Panc1 (cell line): ENCODE measurements around the gene CTTNBP2NL. TPM values are rescaled to one million over a fixed set of nuclear protein-coding genes. Genes with fewer than 3 reads are reported as not detected.

Experiments used
- ATAC-seq: fragments of 200-7000 bp; cut with Tn5 transposase; 2 replicates; pipeline ENCODE4 v1.9.1; 2020; ENCODE audit warnings: mild to moderate bottlenecking, moderate library complexity
- BruUV-seq: library from RNA; stranded (reverse); fragments of 400-500 nt; replicated peaks from 2 replicates; lab custom pipeline; 2021; lab: Mats Ljungman, UMichigan
- CTCF ChIA-PET: fragments of 300-600 bp; sonication (Branson Sonifier 250); formaldehyde crosslinking; loops from one replicate; lab custom pipeline; 2022; ENCODE audit warnings: antibody characterized with exemption; lab: Charles Lee
- POLR2A ChIA-PET: fragments of 300-600 bp; sonication (Branson Sonifier 250); formaldehyde crosslinking; loops from one replicate; lab custom pipeline; 2022; ENCODE audit warnings: antibody characterized with exemption; lab: Charles Lee
- DNase-seq: peaks from one replicate; pipeline ENCODE4 v3.0.0-alpha.2; 2010; ENCODE audit warnings: low read depth, low spot score
- H3K27ac ChIP-seq: 2 replicates; pipeline ENCODE4 v1.5.1; 2011; ENCODE audit warnings: mild to moderate bottlenecking, low read length, inconsistent platforms
- H3K27me3 ChIP-seq: fragments of 200-500 bp; sonication (Bioruptor generic); 2 replicates; pipeline ENCODE4 v1.6.0; 2014; ENCODE audit warnings: low read length, inconsistent platforms; ENCODE audit not compliant: control insufficient read depth, insufficient read depth
- H3K36me3 ChIP-seq: fragments of 200-500 bp; sonication (Bioruptor generic); 2 replicates; pipeline ENCODE4 v1.5.1; 2014; ENCODE audit warnings: inconsistent platforms, mild to moderate bottlenecking, low read length, moderate library complexity; ENCODE audit not compliant: control insufficient read depth, insufficient read depth
- H3K4me1 ChIP-seq: 2 replicates; pipeline ENCODE4 v1.5.1; 2011; ENCODE audit warnings: inconsistent platforms, mild to moderate bottlenecking, low read length, moderate library complexity; ENCODE audit not compliant: control insufficient read depth, insufficient read depth
- H3K4me3 ChIP-seq, 2 experiments: 2 replicates each; pipeline ENCODE4 v1.5.1; 2011 to 2012; ENCODE audit warnings: low read depth in 2 of 2, low read length in 2 of 2, mild to moderate bottlenecking in 2 of 2, inconsistent platforms in 1 of 2, moderate library complexity in 1 of 2
- H3K9me3 ChIP-seq: fragments of 200-500 bp; sonication (Bioruptor generic); 2 replicates; pipeline ENCODE4 v1.5.1; 2014; ENCODE audit warnings: low read depth, mild to moderate bottlenecking, inconsistent platforms, low read length, moderate library complexity; ENCODE audit not compliant: control insufficient read depth, insufficient read depth
- CTCF ChIP-seq: fragments of 450-650 bp; IDR thresholded peaks from 2 replicates; pipeline ENCODE4 v1.5.1; 2017; ENCODE audit warnings: mild to moderate bottlenecking
- POLR2AphosphoS5 ChIP-seq: IDR thresholded peaks from 2 replicates; pipeline ENCODE4 v1.6.1; 2012; ENCODE audit warnings: mild to moderate bottlenecking, low read depth, low read length, moderate library complexity
- REST ChIP-seq, 2 experiments: IDR thresholded peaks; 2 replicates each; pipeline ENCODE4 v1.6.1; 2011 to 2012; ENCODE audit warnings: low read depth in 2 of 2, control low read depth in 1 of 2, low read length in 1 of 2, mild to moderate bottlenecking in 1 of 2, moderate library complexity in 1 of 2; ENCODE audit not compliant: insufficient read depth in 1 of 2
- SIN3A ChIP-seq: IDR thresholded peaks from 2 replicates; pipeline ENCODE4 v1.6.1; 2012; ENCODE audit warnings: low read depth, mild to moderate bottlenecking, low read length, moderate library complexity, borderline replicate concordance; ENCODE audit not compliant: insufficient read depth
- TCF7L2 ChIP-seq: IDR thresholded peaks from 2 replicates; pipeline ENCODE4 v1.6.1; 2011; ENCODE audit warnings: mild to moderate bottlenecking, low read depth, low read length, inconsistent platforms
- in situ Hi-C: cut with HindIII; loops from 2 replicates; pipeline ENCODE4 v1.10.0; 2016; ENCODE audit warnings: low sequenced_read_pairs, low pct_unique_long_range_greater_than_20kb
- intact Hi-C: fragments of 100-400 bp; cut with micrococcal nuclease; formaldehyde crosslinking; loops from one replicate; pipeline ENCODE4 v1.10.0; 2022; ENCODE audit not compliant: unreplicated experiment
- total RNA-seq: library from RNA; stranded (reverse); gene quantifications from one replicate; pipeline ENCODE4 v1.2.1, GENCODE V29; 2021; ENCODE audit not compliant: unreplicated experiment

Gene CTTNBP2NL
- total RNA-seq, 1 experiment from 2014 or later: 18.4 TPM

- H3K36me3 ChIP-seq: no peaks in the 10 kb centered on the region
- ATAC-seq: no peak
- no peaks in the 10 kb centered on the region for H3K27me3 ChIP-seq
- intact Hi-C loops (no loop called here), in situ Hi-C loops (no loop called here)
- TF ChIP-seq SIN3A (no peak), CTCF (no peak), TCF7L2 (no peak), POLR2AphosphoS5 (no peak), REST (IDR thresholded peaks at IDR 0.05; ENCODE audit: insufficient read depth in 1 of 2, low read depth in 2 of 2, low read length in 1 of 2) (no peak)
- POLR2A ChIA-PET: no interaction called here
- H3K9me3 ChIP-seq: no peaks in the 10 kb centered on the region
- CTCF ChIA-PET: interaction anchor here (0.8 kb wide), 1 partner anchor 16 kb away, joined by 17 read pairs; no protein-coding TSS in a partner anchor
- no peaks in the 10 kb centered on the region for H3K4me1 ChIP-seq
- DNase-seq: no peak
- H3K4me3 ChIP-seq: no peak overlapping the region
- no peak overlapping the region for H3K27ac ChIP-seq
- BruUV-seq: no TSS peak
Measured at GRCh38 chr1:112445596-112445995, 49.6 kb downstream of the CTTNBP2NL start.

GRCh38 chr1:112446411-112446810, 50.4 kb downstream of the CTTNBP2NL start:
- DNase-seq: no peak
- in situ Hi-C loops: no loop called here
- intact Hi-C loops: no loop called here
- no peaks in the 10 kb centered on the region for H3K9me3 ChIP-seq
- POLR2A ChIA-PET: no interaction called here
- no peak for TF ChIP-seq SIN3A
- no peak for TF ChIP-seq REST (IDR thresholded peaks at IDR 0.05; ENCODE audit: insufficient read depth in 1 of 2, low read depth in 2 of 2, low read length in 1 of 2)
- TF ChIP-seq POLR2AphosphoS5: no peak
- H3K4me1 ChIP-seq: no peaks in the 10 kb centered on the region
- BruUV-seq: no TSS peak
- H3K36me3 ChIP-seq: no peaks in the 10 kb centered on the region
- CTCF ChIA-PET: no interaction called here
- no peak overlapping the region for H3K27ac ChIP-seq
- H3K27me3 ChIP-seq: no peaks in the 10 kb centered on the region
- H3K4me3 ChIP-seq: no peak overlapping the region
- ATAC-seq: no peak
